Activated B cell treated with CpG ODN at 0.5 μM for 24 hours (primary cell): ENCODE results near the gene GLRX3. TPM values are rescaled to one million over a fixed set of nuclear protein-coding genes. Genes with fewer than 3 reads are reported as not detected.

Source experiments
- ATAC-seq: fragments of 200-7000 bp; cut with Tn5 transposase; one replicate; pipeline ENCODE4 v1.10.0; 2021; ENCODE audit warnings: low read depth, mild to moderate bottlenecking, moderate library complexity
- CTCF ChIA-PET: fragments of 350-600 bp; sonication (Branson Sonifier 250); formaldehyde crosslinking; loops from one replicate; lab custom pipeline; 2021; ENCODE audit warnings: antibody characterized with exemption; lab: Charles Lee
- POLR2A ChIA-PET: fragments of 350-600 bp; sonication (Branson Sonifier 250); formaldehyde crosslinking; loops from one replicate; lab custom pipeline; 2021; ENCODE audit warnings: antibody characterized with exemption; lab: Charles Lee
- DNase-seq: peaks from one replicate; pipeline ENCODE4 v3.0.0; 2022
- H3K27ac Mint-ChIP-seq: one replicate; pipeline ENCODE4 v1.8.0; 2020; ENCODE audit warnings: mixed read lengths
- H3K27me3 Mint-ChIP-seq: one replicate; pipeline ENCODE4 v1.8.0; 2021; ENCODE audit warnings: mixed read lengths
- H3K36me3 Mint-ChIP-seq: one replicate; pipeline ENCODE4 v1.8.0; 2021; ENCODE audit warnings: low read depth, mixed read lengths
- H3K4me1 Mint-ChIP-seq: one replicate; pipeline ENCODE4 v1.8.0; 2021; ENCODE audit warnings: mixed read lengths
- H3K4me3 Mint-ChIP-seq: one replicate; pipeline ENCODE4 v1.8.0; 2020; ENCODE audit warnings: mild to moderate bottlenecking, mixed read lengths
- H3K9me3 Mint-ChIP-seq: one replicate; pipeline ENCODE4 v1.8.0; 2020; ENCODE audit warnings: mixed read lengths
- intact Hi-C: fragments of 100-400 bp; cut with micrococcal nuclease; formaldehyde crosslinking; loops from one replicate; pipeline ENCODE4 v1.15.1; 2024
- total RNA-seq: library from RNA; stranded (reverse); gene quantifications from 2 replicates; pipeline ENCODE4 v1.2.3, GENCODE V29; 2022
- TF ChIP-seq, protein P1 (sequence below): fragments of 200-600 bp; IDR thresholded peaks from one replicate; pipeline ENCODE4 v1.8.0; 2022; ENCODE audit warnings: antibody characterized with exemption, mild to moderate bottlenecking

The GLRX3 gene
- total RNA-seq, 1 donor from 2014 or later = 80.6 TPM

DNA sequence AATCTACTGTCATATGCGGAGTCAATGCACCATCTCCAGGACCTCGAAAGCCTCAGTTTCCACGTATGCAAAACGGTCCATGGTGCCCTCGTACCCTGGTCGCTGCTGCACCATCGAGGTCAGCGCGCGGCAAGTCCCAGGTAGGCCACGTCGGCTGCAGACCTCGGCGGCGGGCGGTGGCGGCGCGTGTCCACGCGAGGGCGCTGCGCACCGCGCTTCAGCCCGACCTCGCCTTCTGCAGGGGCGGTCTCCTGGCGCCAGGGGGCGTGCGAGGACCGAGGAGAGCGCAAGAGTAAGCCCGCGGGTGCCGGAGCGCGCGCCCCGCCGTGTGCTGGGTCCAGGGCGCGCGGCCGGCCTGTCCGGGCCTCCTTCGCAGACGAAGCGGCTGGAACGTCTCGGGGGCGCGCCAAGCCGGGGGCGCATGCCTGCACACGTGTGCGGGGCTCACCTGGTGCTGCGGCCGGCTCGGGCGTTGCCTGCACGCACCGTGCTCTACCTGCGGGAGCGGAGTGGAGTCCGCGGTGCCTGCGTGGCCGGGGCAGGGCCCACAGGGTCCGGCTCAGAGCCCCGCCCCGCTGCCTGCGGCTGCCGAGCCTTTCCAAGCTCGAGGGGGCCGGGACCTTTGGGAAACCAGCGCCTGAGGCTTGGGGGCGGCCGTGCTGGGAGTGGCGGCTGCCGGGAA, 54.0 kb downstream of the GLRX3 start:
- H3K9me3 Mint-ChIP-seq = no peaks in the 10 kb centered on the region
- H3K4me3 Mint-ChIP-seq = peak overlapping the region; percentile 19
- peaks cover 7% of the 10 kb centered on the region for H3K36me3 Mint-ChIP-seq
- intact Hi-C loops = loop anchor here (1.0 kb wide), 1 partner anchor 1597 kb away; no protein-coding TSS in a partner anchor
- H3K4me1 Mint-ChIP-seq = peaks cover 2% of the 10 kb centered on the region
- no peak overlapping the region for H3K27ac Mint-ChIP-seq
- ATAC-seq (peak; percentile 97), DNase-seq (peak; percentile 90)
- ChIA-PET CTCF (interaction anchor here (0.9 kb wide), 1 partner anchor 20 kb away, joined by 3 read pairs; no protein-coding TSS in a partner anchor), POLR2A (no interaction called here)
- TF ChIP-seq, protein P1, sequence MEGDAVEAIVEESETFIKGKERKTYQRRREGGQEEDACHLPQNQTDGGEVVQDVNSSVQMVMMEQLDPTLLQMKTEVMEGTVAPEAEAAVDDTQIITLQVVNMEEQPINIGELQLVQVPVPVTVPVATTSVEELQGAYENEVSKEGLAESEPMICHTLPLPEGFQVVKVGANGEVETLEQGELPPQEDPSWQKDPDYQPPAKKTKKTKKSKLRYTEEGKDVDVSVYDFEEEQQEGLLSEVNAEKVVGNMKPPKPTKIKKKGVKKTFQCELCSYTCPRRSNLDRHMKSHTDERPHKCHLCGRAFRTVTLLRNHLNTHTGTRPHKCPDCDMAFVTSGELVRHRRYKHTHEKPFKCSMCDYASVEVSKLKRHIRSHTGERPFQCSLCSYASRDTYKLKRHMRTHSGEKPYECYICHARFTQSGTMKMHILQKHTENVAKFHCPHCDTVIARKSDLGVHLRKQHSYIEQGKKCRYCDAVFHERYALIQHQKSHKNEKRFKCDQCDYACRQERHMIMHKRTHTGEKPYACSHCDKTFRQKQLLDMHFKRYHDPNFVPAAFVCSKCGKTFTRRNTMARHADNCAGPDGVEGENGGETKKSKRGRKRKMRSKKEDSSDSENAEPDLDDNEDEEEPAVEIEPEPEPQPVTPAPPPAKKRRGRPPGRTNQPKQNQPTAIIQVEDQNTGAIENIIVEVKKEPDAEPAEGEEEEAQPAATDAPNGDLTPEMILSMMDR = peak; percentile 99
- peaks cover 5% of the 10 kb centered on the region for H3K27me3 Mint-ChIP-seq

DNA sequence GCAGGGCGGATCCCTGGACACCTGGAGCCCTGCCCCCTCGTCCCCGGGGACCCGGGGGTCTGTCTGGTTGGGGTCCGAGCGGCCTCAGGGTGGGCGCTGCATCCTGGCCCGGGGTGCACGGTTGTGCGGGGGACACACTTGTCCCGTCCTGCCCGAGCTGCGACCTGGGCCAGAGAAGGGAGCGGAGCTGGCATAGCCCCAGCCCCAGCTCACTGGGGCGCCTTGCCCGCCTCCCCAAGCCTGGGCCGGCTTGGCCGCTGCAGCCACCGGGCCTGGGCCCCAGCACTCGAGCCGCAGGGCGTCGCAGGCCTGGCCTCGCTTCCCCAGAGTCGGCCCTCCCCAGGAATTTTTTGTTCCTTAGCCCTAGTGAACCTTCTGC, 54.5 kb downstream of the GLRX3 start:
- ChIA-PET POLR2A (no interaction called here), CTCF (interaction anchor here (0.9 kb wide), 1 partner anchor 21 kb away, joined by 3 read pairs; no protein-coding TSS in a partner anchor)
- Mint-ChIP-seq H3K4me1 (peaks cover 2% of the 10 kb centered on the region), H3K27ac (no peak overlapping the region), H3K9me3 (no peaks in the 10 kb centered on the region), H3K27me3 (peaks cover 5% of the 10 kb centered on the region), H3K4me3 (peak overlapping the region; percentile 48), H3K36me3 (peaks cover 2% of the 10 kb centered on the region)
- TF ChIP-seq, protein P1 = no peak
- no peak for ATAC-seq
- no peak for DNase-seq
- intact Hi-C loops = loop anchor here (1.0 kb wide), 1 partner anchor 1597 kb away; no protein-coding TSS in a partner anchor

DNA sequence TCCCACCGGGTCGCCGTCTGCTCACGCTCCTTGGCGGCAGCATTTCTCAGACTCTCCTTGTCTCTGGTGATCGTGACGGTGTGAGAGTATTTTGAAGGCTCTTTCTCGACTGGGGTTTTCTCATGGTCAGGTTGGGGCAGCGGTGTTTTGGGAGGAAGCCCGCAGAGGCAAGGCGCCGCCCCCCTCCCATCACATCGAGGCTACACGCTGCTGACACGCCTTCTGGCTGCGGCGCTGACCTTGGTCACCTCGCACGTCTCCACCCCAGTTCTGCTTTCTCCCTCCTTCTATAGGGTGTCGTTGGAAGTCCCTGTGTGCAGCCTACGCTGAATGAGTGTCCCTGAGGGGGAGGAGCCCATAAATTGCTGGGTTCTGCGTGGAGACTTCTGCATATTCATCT, 55.2 kb downstream of the GLRX3 start:
- ATAC-seq (no peak), DNase-seq (no peak)
- CTCF ChIA-PET = interaction anchor here (0.9 kb wide), 1 partner anchor 21 kb away, joined by 3 read pairs; no protein-coding TSS in a partner anchor
- H3K27me3 Mint-ChIP-seq = peaks cover 5% of the 10 kb centered on the region
- TF ChIP-seq, protein P1 = no peak
- no peak overlapping the region for H3K27ac Mint-ChIP-seq
- POLR2A ChIA-PET = no interaction called here
- no peaks in the 10 kb centered on the region for H3K9me3 Mint-ChIP-seq
- no peaks in the 10 kb centered on the region for H3K36me3 Mint-ChIP-seq
- intact Hi-C loops = no loop called here
- H3K4me3 Mint-ChIP-seq = peak overlapping the region; percentile 38
- peaks cover 2% of the 10 kb centered on the region for H3K4me1 Mint-ChIP-seq

DNA sequence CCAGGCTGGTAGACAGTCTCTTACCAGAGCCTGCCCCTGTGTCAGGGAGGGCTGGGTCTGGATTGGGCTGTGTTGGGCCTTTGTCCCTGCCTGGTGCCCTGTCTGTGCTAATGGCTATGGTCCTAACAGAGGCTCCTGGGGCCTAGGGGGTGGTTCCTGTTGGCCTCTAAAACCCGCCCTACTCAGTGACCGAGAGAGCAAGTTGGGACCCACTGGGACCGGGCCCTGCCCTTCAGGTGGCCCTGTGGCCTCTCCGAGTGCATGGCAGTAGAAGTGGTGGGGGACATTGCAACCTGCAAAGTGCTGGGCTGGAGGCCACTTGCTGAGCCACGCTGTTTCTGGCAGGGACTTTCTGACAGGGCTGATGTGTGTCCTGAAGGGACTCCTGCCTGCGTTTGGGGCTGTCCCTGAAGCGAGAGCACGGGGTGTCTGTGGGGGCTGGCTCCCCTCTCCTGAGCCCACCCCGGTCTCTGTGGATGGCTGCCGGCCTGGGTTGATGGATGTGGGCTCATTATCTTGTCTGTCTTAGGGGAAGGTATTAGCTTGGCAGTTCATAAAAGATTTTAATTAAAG, 56.2 kb downstream of the GLRX3 start:
- CTCF ChIA-PET = no interaction called here
- POLR2A ChIA-PET = no interaction called here
- DNase-seq = no peak
- no peak for ATAC-seq
- H3K27ac Mint-ChIP-seq = no peak overlapping the region
- H3K9me3 Mint-ChIP-seq = no peaks in the 10 kb centered on the region
- TF ChIP-seq, protein P1 = no peak
- intact Hi-C loops = no loop called here
- peaks cover 5% of the 10 kb centered on the region for H3K27me3 Mint-ChIP-seq
- H3K4me3 Mint-ChIP-seq = no peak overlapping the region
- peaks cover 2% of the 10 kb centered on the region for H3K4me1 Mint-ChIP-seq
- no peaks in the 10 kb centered on the region for H3K36me3 Mint-ChIP-seq

GRCh38 chr10:130193033-130193432, 56.8 kb downstream of the GLRX3 start:
- POLR2A ChIA-PET = no interaction called here
- H3K9me3 Mint-ChIP-seq = no peaks in the 10 kb centered on the region
- peaks cover 2% of the 10 kb centered on the region for H3K4me1 Mint-ChIP-seq
- CTCF ChIA-PET = no interaction called here
- intact Hi-C loops = no loop called here
- no peak for ATAC-seq
- no peaks in the 10 kb centered on the region for H3K36me3 Mint-ChIP-seq
- TF ChIP-seq, protein P1 = no peak
- no peak overlapping the region for H3K4me3 Mint-ChIP-seq
- H3K27me3 Mint-ChIP-seq = peaks cover 5% of the 10 kb centered on the region
- H3K27ac Mint-ChIP-seq = no peak overlapping the region
- no peak for DNase-seq
